RPMI7951 (cell line): ENCODE results near the gene TMEM184A. TPM values are rescaled to one million over a fixed set of nuclear protein-coding genes. Genes with fewer than 3 reads are reported as not detected.

Experiments used
- DNase-seq: peaks from one replicate; pipeline ENCODE4 v3.0.0-alpha.2; 2012; ENCODE audit warnings: low read depth
- total RNA-seq: library from RNA; depleted of rRNA; stranded (reverse); fragments of >200 nt; shearing (Covaris generic); gene quantifications from 2 replicates; pipeline ENCODE4 v1.2.3, GENCODE V29; 2014; rRNA removed

TMEM184A gene
- total RNA-seq, 1 experiment from 2014 or later: not detected

DNA sequence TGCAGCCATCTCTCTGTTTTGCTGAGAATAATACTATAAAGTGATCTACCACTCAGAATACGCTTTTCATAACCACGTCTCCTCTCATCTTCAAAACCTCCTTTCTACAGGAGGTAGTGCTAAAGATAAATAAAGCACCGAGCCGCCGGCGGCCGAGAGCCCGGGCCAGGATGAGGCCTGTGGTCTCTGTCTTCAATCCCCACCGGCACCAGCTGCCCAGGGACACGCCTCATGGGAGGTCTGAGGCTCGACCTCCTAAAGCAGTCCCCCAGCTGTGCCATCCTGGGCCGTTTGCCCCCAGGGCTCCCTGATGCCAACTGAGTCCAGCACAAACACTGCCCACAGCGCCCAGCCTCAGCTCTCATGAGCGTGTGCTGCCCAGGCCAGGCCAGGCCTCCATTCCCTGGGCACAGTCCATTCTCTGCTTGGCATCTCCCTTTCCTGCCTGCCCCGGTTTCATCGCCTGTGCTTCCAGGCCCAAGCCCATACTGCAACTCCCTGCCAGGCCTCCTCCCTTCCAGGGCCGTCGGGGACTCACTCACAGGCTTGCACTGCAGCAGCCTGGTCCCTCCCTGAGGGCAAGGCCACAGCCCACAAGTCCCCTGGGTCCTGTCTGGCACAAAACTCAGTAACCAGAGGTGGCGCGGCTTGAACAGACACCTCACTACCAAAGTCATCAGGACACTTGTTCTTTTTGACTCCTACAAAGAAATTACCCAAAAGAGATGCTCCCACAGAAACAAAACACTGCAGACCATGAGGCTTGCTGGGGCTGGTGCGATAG is 54.3 kb downstream of the TMEM184A start:
- no peak for DNase-seq

DNA sequence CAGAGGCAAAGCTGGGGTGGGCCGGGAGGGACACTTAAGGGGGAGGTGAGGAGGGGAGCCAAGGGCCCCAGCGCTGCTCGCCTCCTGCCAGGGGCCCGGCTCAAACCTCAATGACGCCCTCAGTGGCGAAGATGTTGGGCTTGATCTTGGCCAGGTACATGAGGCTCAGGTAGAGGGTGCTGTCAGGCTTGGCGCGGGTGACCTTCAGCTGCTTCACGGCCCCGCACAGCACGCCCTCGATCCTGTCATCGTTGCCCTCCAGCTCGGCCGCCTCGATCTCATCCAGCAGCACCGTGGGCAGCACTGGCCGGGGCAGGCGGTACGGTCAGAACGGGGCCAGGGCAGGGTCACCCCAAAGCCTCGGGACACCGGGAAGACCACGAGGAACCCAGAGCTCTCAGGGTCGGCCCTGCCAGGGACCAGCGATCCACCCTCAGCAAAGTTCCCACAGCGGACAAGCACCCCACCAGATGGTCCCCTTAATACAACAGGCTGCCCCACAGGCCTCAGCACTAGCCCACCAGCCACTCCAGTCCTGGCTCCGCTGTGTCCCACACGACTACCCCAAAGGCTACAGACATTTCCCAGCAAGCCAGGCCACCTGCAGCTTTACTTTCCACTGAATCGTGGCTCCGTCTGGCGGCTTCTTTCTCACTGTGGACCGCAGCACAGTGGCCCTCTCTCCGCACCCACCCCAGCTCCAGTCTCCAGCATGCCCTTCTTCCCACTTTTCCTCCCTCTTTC is 55.8 kb downstream of the TMEM184A start:
- DNase-seq: no peak

DNA sequence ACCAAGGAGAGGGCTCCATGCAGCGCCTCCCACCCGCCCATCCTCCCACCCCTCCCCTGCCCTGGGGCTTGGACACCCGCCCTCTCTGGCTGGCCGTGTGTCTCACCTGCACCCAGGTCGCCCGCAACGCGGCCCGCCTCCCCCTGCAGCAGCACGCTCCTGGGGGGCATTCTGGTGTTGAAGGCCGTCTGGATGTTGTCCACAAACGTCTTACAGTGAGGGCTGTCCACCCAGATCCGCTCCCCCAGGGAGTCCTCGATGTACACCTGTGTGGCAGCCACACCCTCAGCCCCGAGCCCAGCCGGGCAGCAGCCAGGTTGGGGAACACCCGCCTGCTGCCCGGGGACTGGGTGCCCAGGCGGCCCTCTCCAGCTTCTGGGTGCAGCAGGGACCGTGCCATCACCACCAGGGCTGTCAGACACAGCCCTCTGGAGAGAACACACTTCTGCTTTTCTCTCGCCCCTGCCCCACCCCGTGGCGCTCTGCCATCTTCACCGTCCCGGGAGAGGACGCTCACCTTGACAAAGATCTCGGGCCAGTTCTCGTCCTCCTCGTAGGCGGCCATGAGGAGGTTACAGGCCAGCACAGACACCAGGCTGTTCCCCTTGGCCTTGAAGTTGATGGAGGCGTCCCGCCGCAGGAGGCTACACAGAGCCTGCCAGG is 56.5 kb downstream of the TMEM184A start:
- DNase-seq: no peak

DNA sequence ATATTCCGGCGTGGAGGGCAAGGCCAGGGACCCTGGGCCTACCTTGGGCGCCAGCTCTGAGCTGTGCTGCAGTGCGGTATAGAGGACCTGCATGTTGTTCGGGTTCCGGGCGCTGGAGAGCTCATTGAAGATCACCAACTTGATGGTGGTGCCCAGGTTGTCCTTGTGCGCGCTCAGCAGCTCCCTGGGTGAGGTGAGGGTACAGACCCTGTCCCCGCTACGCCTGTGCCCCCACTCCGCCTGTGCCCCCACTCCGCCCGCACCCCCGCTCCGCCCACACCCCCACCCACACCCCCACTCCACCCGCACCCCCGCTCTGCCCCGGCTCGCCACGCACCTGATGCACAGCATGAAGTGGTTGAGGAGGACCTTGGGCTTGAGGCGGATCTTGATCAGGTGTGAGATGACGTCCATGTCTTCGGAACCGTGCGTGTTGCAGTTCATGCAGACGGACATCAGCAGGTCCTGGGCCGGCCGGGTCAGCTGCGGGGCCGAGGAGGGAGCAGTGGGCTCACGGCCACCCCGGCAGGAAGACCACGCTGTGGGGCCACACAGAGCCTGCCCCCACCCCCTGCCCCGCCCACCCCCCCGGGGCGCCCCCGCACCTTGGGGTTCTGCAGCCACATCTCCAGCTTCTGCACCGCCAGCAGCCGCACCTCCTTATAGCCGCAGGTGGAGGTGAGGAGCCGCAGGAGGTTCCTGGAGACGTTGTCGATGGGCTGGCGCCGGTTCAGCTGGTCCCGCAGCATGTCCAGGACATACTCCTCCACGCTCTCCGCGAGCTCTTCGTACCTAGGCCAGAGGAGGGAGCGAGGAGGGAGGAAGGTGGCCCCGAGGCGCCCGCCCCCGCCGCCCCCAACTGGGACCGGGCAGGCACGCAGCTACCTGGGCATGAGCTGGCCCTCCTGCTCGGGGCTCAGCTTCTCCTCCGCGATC is 57.4 kb downstream of the TMEM184A start:
- no peak for DNase-seq

DNA sequence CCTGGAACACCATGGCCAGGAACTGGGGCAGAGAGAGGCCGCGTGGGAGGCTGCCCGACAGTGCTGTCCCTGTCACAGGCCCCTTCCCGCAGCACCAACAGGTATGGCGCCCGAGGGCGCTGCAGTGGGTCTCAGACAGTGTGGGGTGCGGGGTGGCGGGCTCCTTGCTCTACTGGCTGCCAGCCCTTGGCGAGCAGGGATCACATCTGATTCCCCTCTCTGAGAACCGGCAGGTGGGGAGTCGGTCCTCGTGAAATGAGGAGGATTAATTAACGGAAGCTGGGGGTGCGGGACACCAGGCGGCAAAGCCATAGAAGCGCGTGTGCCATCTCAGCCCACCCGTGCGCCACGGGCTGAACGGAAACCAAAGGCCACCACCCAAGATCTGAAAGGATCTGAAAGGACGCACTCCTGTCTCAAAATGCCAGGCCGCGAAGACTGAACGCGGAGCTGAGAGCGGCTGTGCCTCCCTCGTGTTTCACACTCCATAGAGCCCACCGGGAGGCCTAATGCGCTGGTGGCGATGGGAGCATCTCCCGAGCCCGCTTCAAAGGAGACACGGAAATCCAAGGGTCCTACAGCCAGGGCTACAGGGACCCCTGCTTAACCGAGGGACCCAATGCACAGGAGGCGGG is 58.6 kb downstream of the TMEM184A start:
- no peak for DNase-seq

DNA sequence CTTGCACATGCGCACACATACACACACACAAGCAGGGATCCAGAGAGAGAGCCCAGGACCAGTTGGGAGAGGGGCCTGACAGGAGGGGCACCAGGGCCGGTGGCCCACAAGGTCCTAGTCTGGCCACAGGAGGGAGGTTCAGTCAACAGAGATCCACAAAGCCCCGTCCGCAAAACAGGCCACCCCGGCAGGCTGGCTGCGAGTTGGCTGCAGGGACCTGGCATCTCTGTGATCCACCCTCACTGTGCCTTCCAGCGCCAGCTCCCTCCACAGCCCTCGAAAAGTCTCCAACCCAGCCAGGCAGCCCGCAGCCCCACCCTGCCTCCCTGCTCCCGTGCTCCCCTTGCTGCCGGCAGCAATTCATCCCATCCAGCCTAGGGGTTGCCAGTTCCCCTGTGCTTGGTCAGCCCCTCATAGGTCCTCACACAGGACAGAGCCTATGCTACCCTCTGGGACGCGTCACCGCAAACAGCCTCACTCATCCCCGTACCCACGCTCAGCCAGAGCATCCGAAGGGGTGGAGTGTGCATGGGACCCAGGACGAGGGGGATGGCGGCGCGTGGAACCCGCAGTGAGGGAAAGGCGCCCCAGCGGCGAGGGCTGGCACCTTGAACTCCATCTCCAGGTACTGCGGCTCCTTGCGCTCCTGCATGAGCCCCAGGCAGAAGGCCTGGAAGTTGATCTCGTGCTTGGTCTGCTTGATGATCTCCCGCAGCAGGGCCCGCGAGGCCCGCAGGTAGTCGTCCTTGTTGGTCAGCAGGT is 59.3 kb downstream of the TMEM184A start:
- no peak for DNase-seq

DNA sequence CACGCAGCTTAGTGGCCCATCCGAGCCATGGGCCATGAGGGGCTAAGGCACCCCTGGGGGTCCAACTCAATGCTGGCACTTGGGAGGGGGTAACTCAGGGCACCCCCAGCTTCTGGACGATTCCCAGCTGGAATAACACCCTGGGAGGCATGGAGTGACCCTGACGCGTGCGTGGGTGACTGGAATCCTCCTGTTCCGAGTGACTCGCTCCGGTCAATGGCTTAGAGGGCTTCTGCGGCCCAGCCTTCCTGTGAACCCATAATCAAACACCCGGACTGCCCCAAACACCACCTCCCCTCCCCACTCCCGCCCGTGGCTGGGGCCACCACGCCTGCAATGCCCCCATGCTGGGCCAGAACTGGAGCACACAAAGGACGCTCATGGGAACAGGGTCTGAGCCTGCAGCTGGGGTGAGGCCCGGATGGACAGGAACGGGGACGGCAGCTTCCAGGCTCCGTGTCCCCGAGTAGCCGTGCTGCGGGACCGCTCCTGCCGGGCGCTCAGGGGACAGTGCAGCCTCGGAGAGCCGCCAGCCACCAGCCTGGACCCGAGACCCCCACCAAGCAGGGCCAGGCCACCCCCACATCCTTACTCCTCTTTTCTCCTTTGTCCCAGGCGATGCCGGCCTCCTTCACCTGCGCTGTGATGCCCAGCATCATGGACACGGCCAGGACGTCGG is 60.3 kb downstream of the TMEM184A start:
- no peak for DNase-seq

DNA sequence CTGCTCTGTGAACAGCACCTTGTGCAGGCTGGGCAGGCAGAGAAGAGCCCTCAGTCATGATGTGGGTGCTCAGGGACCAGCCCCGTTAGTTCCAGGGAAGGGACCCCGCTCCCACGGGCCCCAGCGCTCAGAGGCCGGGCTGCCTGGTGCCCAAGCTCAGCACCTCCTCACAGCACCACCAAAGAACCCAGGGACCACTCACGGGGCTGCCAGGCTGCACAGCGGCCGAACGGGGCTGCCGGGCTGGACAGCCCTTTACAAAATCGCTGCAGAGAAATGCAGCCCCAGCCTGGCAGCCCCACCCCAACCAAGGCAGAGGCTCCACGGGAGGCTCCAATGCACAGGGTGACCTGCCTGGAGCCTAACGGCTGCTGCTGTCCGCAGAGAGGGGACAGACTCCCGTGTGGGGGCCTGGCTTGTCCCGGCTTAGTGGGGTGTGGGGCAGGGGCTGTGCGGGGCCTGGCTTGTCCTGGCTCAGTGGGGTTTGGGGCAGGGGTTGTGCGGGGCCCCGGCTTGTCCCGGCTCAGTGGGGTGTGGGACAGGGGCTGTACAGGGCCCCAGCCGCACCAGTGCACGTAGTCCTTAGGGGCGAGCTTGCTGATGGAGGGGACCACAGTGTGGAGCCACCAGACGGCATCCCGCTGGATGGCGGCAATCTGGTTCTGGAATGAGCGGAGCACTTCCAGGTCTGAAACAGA is 61.0 kb downstream of the TMEM184A start:
- DNase-seq: no peak

DNA sequence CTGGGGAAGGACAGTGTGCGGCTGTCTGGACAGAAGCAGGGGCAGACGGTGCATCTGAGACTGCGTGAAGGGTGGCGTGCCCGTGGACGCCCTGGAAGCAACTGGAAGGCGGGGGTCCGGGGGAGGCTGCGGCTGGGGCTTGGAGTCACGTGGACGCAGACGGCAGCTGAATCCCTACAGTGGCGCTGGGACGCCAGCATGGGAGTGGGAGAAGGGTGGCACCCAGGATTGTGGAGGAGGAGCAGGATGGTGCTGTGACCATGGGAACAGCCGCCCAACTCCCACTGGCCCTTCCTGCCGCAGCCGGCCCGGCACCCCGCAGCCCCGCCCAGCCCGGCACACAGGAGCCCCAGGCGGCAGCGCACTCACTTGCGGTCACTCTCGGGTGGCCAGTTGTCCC is 61.6 kb downstream of the TMEM184A start:
- DNase-seq: no peak

DNA sequence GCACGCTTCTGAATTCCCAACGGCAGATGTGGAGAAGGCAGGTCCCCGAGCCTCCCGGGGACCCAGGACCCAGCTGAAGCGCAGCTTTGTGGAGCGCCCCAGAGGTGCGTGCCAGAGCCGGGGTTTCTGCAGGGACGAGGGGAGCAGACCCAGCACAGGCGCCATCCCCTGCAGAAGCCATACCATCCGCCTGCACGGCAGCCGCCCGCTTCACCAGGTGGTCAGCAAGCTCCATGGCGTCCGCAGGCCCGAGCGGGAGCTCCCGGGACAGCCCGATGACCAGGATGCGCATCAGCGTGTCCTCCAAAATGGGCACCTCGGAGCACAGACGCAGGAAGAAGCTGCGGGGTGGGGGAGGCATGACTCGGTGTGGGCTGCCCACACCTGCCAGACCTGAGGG is 62.4 kb downstream of the TMEM184A start:
- DNase-seq: no peak

DNA sequence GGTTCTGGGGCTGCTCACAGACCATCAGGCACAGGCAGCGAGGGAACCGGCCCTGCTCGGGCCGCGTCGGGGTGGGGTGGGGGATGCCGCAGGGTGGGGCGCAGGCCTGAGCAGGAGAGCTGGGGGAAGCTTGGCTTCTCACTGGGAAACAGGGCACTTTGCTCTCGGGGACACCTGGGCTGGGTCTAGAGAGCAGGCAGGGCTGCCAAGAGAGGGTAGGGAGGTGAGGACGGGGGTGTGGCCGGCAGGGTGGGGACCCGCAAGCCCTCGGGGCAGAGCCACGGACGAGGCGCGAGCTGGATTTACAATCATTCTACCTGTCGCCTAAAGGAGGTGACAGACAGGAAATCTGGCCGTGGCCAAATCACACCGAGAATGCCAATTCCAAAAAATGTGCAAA is 62.9 kb downstream of the TMEM184A start:
- no peak for DNase-seq

DNA sequence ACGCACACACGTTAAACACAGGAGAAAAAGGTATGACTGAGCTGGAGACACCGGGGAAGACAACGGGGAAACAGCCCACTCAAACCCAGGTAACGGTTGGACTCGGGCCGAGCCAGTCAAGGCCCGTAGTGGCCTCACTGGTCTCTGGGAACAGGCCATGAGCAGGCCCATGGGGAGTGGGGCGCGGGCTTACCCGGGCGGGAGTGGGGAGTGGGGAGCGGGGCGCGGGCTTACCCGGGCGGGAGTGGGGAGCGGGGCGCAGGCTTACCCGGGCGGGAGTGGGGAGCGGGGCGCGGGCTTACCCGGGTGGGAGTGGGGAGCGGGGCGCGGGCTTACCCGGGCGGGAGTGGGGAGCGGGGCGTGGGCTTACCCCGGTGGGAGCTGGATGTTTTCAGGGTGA is 63.4 kb downstream of the TMEM184A start:
- no peak for DNase-seq

Other genes starting within 250 kb of the TMEM184A start
- gene MICALL2, start 96.7 kb downstream of the TMEM184A start, total RNA-seq: 16.0 and 20.1 TPM in 2 replicates
- gene INTS1, start 51.8 kb downstream of the TMEM184A start, total RNA-seq: 43.3 and 49.5 TPM in 2 replicates
- gene MAFK, start 25.5 kb downstream of the TMEM184A start, total RNA-seq: 4.4 and 12.0 TPM in 2 replicates
- gene PSMG3, start 13.8 kb upstream of the TMEM184A start, total RNA-seq: 64.9 and 111 TPM in 2 replicates
- gene ELFN1, start 114.1 kb upstream of the TMEM184A start, total RNA-seq: 0.39 and 0.48 TPM in 2 replicates